Uterus (tissue), 4 donors: ENCODE data around the gene MED8. TPM values are rescaled to one million over a fixed set of nuclear protein-coding genes. Genes with fewer than 3 reads are reported as not detected.

Experiments used
- DNase-seq, 2 donors: peaks; one replicate each; pipeline ENCODE4 v3.0.0-alpha.2; 2019 to 2020
- H3K27ac ChIP-seq, 2 donors: fragments of 200-600 bp; sonication (generic); 1 replicate in 1 of 2; 2 replicates in 1 of 2; pipeline ENCODE4 v1.5.1; 2016 to 2018
- H3K27me3 ChIP-seq, 2 donors: fragments of 200-600 bp; sonication (generic); one replicate each; pipeline ENCODE4 v1.5.1; 2018 to 2019; ENCODE audit warnings: control low read depth in 1 of 2
- H3K36me3 ChIP-seq, 2 donors: fragments of 200-600 bp; sonication (generic); one replicate each; pipeline ENCODE4 v1.5.1; 2019; ENCODE audit warnings: control low read depth in 1 of 2
- H3K4me1 ChIP-seq, 2 donors: fragments of 200-600 bp; sonication (generic); one replicate each; pipeline ENCODE4 v1.5.1; 2018 to 2019; ENCODE audit warnings: control low read depth in 1 of 2
- H3K4me3 ChIP-seq, 2 donors: fragments of 200-600 bp; sonication (generic); 1 replicate in 1 of 2; 2 replicates in 1 of 2; pipeline ENCODE4 v1.5.1; 2018 to 2019; ENCODE audit warnings: mild to moderate bottlenecking in 1 of 2
- H3K9me3 ChIP-seq, 2 donors: fragments of 200-600 bp; sonication (generic); one replicate each; pipeline ENCODE4 v1.5.1; 2019; ENCODE audit warnings: control low read depth in 1 of 2
- POLR2A ChIP-seq, 2 donors: fragments of 450-650 bp; IDR thresholded peaks; one replicate each; pipeline ENCODE4 v1.6.1; 2016; ENCODE audit warnings: antibody characterized with exemption in 2 of 2, mild to moderate bottlenecking in 1 of 2, moderate library complexity in 1 of 2
- intact Hi-C: fragments of 100-400 bp; cut with DNase I; formaldehyde crosslinking; loops from one replicate; pipeline ENCODE4 v1.15.1; 2023; ENCODE audit warnings: low total_unique reads
- total RNA-seq, 4 donors: library from RNA; depleted of rRNA in 3 of 4; stranded (reverse); fragments of >200 nt in 3 of 4; gene quantifications; one replicate each; pipeline versions ENCODE4 v1.1.0 to v1.2.4, GENCODE V29; 2014 to 2023
- TF ChIP-seq, protein P1 (sequence below), 4 experiments: fragments of 200-600 bp in 2 of 4; fragments of 450-650 bp in 2 of 4; sonication (generic) in 2 of 4; IDR thresholded peaks; one replicate each; pipeline ENCODE4 v1.5.1; 2016 to 2019; ENCODE audit warnings: antibody characterized with exemption in 4 of 4, mild to moderate bottlenecking in 2 of 4, moderate library complexity in 1 of 4
- donor health status: DM: yes; HTN: yes; CAD: no.

MED8 gene
- total RNA-seq, 4 donors from 2014 or later = 19.4 to 33.9 (median 28.5) TPM

DNA sequence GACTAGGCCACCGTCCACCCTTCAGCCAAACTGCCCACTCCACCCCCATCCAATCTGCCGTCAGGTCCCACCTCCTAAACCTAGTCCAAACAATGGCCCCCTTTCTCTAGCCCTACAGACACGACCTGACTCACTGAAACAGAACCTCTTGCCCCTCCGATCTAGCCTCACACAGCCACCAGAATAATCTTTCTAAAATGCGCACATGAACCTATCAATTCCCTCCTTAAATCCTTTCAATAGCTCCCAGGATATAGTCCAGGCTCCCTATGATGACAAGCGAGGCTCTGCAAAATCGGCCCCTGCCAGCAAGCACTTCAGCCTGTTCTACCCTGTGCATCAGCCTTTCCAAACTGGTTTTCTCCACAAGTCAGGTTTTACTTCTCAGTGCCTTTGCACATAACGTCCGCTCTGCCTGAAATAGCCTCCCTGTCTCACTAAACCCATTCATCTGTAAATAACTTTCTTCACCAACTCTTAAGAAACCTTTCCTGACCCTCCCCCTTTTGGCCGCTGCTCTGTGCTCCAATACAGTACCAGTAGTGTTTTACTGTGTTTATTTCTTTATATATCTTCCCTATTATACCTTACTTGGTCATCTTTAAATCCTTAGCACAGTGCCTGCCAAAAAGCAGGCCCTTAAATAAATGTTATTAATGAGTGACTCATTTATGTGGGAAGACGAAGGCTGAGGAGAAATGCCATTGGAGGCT, 39.9 kb downstream of the MED8 start:
- H3K36me3 ChIP-seq = no peaks in the 10 kb centered on the region
- TF ChIP-seq, protein P1, sequence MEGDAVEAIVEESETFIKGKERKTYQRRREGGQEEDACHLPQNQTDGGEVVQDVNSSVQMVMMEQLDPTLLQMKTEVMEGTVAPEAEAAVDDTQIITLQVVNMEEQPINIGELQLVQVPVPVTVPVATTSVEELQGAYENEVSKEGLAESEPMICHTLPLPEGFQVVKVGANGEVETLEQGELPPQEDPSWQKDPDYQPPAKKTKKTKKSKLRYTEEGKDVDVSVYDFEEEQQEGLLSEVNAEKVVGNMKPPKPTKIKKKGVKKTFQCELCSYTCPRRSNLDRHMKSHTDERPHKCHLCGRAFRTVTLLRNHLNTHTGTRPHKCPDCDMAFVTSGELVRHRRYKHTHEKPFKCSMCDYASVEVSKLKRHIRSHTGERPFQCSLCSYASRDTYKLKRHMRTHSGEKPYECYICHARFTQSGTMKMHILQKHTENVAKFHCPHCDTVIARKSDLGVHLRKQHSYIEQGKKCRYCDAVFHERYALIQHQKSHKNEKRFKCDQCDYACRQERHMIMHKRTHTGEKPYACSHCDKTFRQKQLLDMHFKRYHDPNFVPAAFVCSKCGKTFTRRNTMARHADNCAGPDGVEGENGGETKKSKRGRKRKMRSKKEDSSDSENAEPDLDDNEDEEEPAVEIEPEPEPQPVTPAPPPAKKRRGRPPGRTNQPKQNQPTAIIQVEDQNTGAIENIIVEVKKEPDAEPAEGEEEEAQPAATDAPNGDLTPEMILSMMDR (IDR thresholded peaks at IDR 0.05) = no peak
- TF ChIP-seq POLR2A (IDR thresholded peaks at IDR 0.05) = no peak
- no peaks in the 10 kb centered on the region for H3K4me1 ChIP-seq
- peak overlapping the region; percentile 78 to 86 for H3K27ac ChIP-seq
- H3K27me3 ChIP-seq = no peaks in the 10 kb centered on the region
- intact Hi-C loops = no loop called here
- no peaks in the 10 kb centered on the region for H3K9me3 ChIP-seq
- no peak for DNase-seq
- peak overlapping the region; percentile 51 to 53 for H3K4me3 ChIP-seq

GRCh38 chr1:43348809-43349593, 40.6 kb downstream of the MED8 start:
- H3K9me3 ChIP-seq = no peaks in the 10 kb centered on the region
- peak; percentile 72 to 85 for DNase-seq
- no peaks in the 10 kb centered on the region for H3K36me3 ChIP-seq
- H3K4me1 ChIP-seq = no peaks in the 10 kb centered on the region
- intact Hi-C loops = no loop called here
- H3K27ac ChIP-seq = peak overlapping the region; percentile 78 to 86
- H3K4me3 ChIP-seq = peak overlapping the region; percentile 51 to 53
- peak; percentile 50 to 56 for TF ChIP-seq POLR2A (IDR thresholded peaks at IDR 0.05)
- TF ChIP-seq, protein P1 (IDR thresholded peaks at IDR 0.05) = no peak
- no peaks in the 10 kb centered on the region for H3K27me3 ChIP-seq

DNA sequence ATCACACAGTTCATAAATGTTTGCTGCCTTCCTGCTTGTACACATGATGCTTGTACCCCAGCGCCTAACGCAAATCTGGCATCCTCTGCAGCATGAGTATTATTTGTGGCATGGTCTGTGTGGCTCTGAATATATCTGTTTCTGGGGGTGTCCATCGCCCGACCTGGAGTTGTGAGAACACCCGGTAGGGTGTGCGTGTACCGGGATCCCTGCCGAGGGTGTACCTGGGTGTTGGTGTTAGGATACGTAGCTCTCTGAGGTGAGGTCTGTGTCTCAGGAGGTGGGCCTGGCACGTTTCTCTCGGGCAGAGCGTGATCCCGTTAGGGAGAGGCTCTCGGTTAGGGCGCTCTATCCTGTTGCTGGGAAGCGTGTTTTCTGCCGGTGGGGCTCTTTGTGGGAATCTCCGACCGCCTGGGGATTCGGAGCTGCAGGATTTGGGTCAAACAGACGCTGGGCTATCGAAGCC, 41.2 kb downstream of the MED8 start:
- no peak for DNase-seq
- TF ChIP-seq, protein P1 (IDR thresholded peaks at IDR 0.05) = no peak
- TF ChIP-seq POLR2A (IDR thresholded peaks at IDR 0.05) = no peak
- intact Hi-C loops = no loop called here
- Histone ChIP-seq H3K9me3 (no peaks in the 10 kb centered on the region), H3K4me1 (no peaks in the 10 kb centered on the region), H3K36me3 (no peaks in the 10 kb centered on the region), H3K4me3 (peak overlapping the region; percentile 51 to 53), H3K27me3 (no peaks in the 10 kb centered on the region), H3K27ac (peak overlapping the region; percentile 78 to 86)

DNA sequence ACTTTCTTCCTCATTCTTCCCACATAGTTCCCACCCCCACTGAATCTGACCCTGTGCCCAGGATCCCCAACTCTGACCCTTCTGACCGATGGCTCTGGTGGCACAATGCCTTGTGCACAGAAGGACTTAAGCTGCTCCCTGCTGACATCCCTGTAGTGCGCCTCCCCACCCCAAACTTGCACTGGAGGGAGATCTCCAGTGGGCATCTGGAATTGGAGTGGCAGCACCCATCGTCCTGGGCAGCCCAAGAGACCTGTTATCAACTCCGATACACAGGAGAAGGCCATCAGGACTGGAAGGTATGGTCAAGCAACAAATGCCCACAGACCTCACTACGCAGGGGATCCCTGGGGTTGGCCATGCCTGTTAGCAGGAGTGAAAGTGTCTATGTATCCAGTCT, 43.0 kb downstream of the MED8 start:
- Histone ChIP-seq H3K36me3 (no peaks in the 10 kb centered on the region), H3K27me3 (no peaks in the 10 kb centered on the region), H3K4me1 (no peaks in the 10 kb centered on the region), H3K9me3 (no peaks in the 10 kb centered on the region), H3K27ac (no peak overlapping the region), H3K4me3 (no peak overlapping the region)
- TF ChIP-seq, protein P1 (IDR thresholded peaks at IDR 0.05) = no peak
- no peak for TF ChIP-seq POLR2A (IDR thresholded peaks at IDR 0.05)
- DNase-seq = no peak
- intact Hi-C loops = no loop called here

DNA sequence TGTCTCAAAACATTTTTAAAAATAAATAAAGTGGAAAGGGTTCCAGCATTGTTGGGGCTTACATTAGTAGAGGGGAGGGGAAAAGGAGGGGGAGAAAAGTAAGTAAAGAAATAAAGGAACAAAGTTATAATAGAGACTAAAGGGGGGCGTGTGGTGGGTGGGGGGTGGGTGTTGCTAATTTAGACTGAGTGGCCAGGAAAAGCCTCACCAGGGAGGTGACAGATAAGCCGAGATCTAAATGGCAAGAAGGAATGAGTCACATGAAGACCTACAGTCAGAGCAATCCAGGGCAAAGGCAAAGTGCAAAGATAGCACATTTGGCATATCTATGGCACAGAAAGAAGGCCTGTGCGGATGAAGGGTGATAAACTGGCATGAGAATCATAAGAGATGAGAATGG, 44.5 kb downstream of the MED8 start:
- intact Hi-C loops = no loop called here
- Histone ChIP-seq H3K27me3 (no peaks in the 10 kb centered on the region), H3K36me3 (no peaks in the 10 kb centered on the region), H3K27ac (no peak overlapping the region), H3K4me3 (no peak overlapping the region), H3K9me3 (no peaks in the 10 kb centered on the region), H3K4me1 (no peaks in the 10 kb centered on the region)
- DNase-seq = no peak
- TF ChIP-seq POLR2A (IDR thresholded peaks at IDR 0.05) = no peak
- TF ChIP-seq, protein P1 (IDR thresholded peaks at IDR 0.05) = no peak
